Left lung (tissue), 10 donors: ENCODE data around the gene TIAM2. TPM values are rescaled to one million over a fixed set of nuclear protein-coding genes. Genes with fewer than 3 reads are reported as not detected.

Source experiments
- ATAC-seq: fragments of 200-7000 bp; cut with Tn5 transposase; one replicate; pipeline ENCODE4 v1.9.1; 2020; ENCODE audit warnings: moderate library complexity
- DNase-seq, 4 donors: peaks; one replicate each; pipeline ENCODE4 v3.0.0-alpha.2; 2013 to 2020
- H3K27ac ChIP-seq, 2 donors: fragments of 200-600 bp; sonication (generic) in 1 of 2; one replicate each; pipeline versions ENCODE4 v1.5.0 to v1.8.0; 2020 to 2021
- H3K27me3 ChIP-seq, 2 donors: fragments of 200-600 bp; sonication (generic) in 1 of 2; one replicate each; pipeline versions ENCODE4 v1.5.0 to v1.8.0; 2020 to 2021
- H3K36me3 ChIP-seq, 2 donors: fragments of 200-600 bp; sonication (generic) in 1 of 2; one replicate each; pipeline versions ENCODE4 v1.5.0 to v1.8.0; 2020 to 2021
- H3K4me1 ChIP-seq, 2 donors: fragments of 200-600 bp; one replicate each; pipeline ENCODE4 v1.8.0; 2021
- H3K4me3 ChIP-seq, 2 donors: fragments of 200-600 bp; sonication (generic) in 1 of 2; one replicate each; pipeline versions ENCODE4 v1.5.0 to v1.8.0; 2020 to 2021; ENCODE audit warnings: mild to moderate bottlenecking in 1 of 2
- H3K9me3 ChIP-seq, 2 donors: fragments of 200-600 bp; sonication (generic) in 1 of 2; one replicate each; pipeline versions ENCODE4 v1.5.0 to v1.8.0; 2020 to 2021
- CTCF ChIP-seq, 2 donors: fragments of 200-600 bp; sonication (generic) in 1 of 2; IDR thresholded peaks; one replicate each; pipeline versions ENCODE4 v1.5.0 to v1.8.0; 2021; ENCODE audit warnings: antibody characterized with exemption in 2 of 2
- intact Hi-C, 2 donors: fragments of 100-400 bp; cut with DNase I; formaldehyde crosslinking; loops; one replicate each; pipeline versions ENCODE4 v1.11.2 to v1.14.2; 2022
- polyA plus RNA-seq, 6 donors: library from polyadenylated mRNA; unstranded; fragments of 120-200 nt; gene quantifications; one replicate each; pipeline ENCODE4 v1.2.1, GENCODE V29; 2013; ENCODE audit not compliant: insufficient read length in 6 of 6
- total RNA-seq, 2 donors: library from RNA; stranded (reverse); fragmentation: NEBNext Ultra II Directional; extraction: Animal tissue kit (Norgen Biotek cat#: 25700); gene quantifications; one replicate each; pipeline ENCODE4 v1.2.1, GENCODE V29; 2021
- donor health status: DM: no; HTN: yes; CAD: no.
- donor health status: DM: no; HTN: no; CAD: no.

The TIAM2 gene
- total and polyA plus RNA-seq, 8 donors = 6.9 to 25.0 (median 20.6) TPM

GRCh38 chr6:155194399-155194798, 199.3 kb downstream of the TIAM2 start:
- Histone ChIP-seq H3K27me3 (no peaks in the 10 kb centered on the region), H3K9me3 (no peaks in the 10 kb centered on the region), H3K4me3 (no peak overlapping the region), H3K27ac (no peak overlapping the region), H3K4me1 (peaks cover 0 to under 1% of the 10 kb centered on the region in 2 donors), H3K36me3 (no peaks in the 10 kb centered on the region)
- TF ChIP-seq CTCF (IDR thresholded peaks at IDR 0.05) = no peak
- no peak for ATAC-seq
- intact Hi-C loops = no loop called here
- DNase-seq = no peak

GRCh38 chr6:155195903-155196302, 200.8 kb downstream of the TIAM2 start:
- Histone ChIP-seq H3K27me3 (no peaks in the 10 kb centered on the region), H3K4me3 (no peak overlapping the region), H3K4me1 (no peaks in the 10 kb centered on the region), H3K36me3 (no peaks in the 10 kb centered on the region), H3K9me3 (no peaks in the 10 kb centered on the region), H3K27ac (no peak overlapping the region)
- DNase-seq (no peak), ATAC-seq (no peak)
- intact Hi-C loops = no loop called here
- no peak for TF ChIP-seq CTCF (IDR thresholded peaks at IDR 0.05)

GRCh38 chr6:155196911-155197310, 201.8 kb downstream of the TIAM2 start:
- ATAC-seq (no peak), DNase-seq (no peak)
- intact Hi-C loops = no loop called here
- Histone ChIP-seq H3K36me3 (no peaks in the 10 kb centered on the region), H3K9me3 (no peaks in the 10 kb centered on the region), H3K27ac (no peak overlapping the region), H3K4me1 (peaks cover 0 to 3% of the 10 kb centered on the region in 2 donors), H3K4me3 (no peak overlapping the region), H3K27me3 (no peaks in the 10 kb centered on the region)
- no peak for TF ChIP-seq CTCF (IDR thresholded peaks at IDR 0.05)

- peaks cover 0 to 3% of the 10 kb centered on the region in 2 donors for H3K4me1 ChIP-seq
- no peak for TF ChIP-seq CTCF (IDR thresholded peaks at IDR 0.05)
- no peak overlapping the region for H3K27ac ChIP-seq
- ATAC-seq (no peak), DNase-seq (no peak)
- H3K4me3 ChIP-seq = no peak overlapping the region
- no peaks in the 10 kb centered on the region for H3K27me3 ChIP-seq
- no peaks in the 10 kb centered on the region for H3K36me3 ChIP-seq
- intact Hi-C loops = no loop called here
- no peaks in the 10 kb centered on the region for H3K9me3 ChIP-seq
Observed at GRCh38 chr6:155197932-155198331, 202.8 kb downstream of the TIAM2 start.

GRCh38 chr6:155200012-155200411, 204.9 kb downstream of the TIAM2 start:
- ATAC-seq = no peak
- Histone ChIP-seq H3K9me3 (no peaks in the 10 kb centered on the region), H3K4me3 (no peak overlapping the region), H3K4me1 (peaks cover 0 to 3% of the 10 kb centered on the region in 2 donors), H3K36me3 (no peaks in the 10 kb centered on the region), H3K27me3 (no peaks in the 10 kb centered on the region), H3K27ac (no peak overlapping the region)
- no peak for TF ChIP-seq CTCF (IDR thresholded peaks at IDR 0.05)
- intact Hi-C loops = no loop called here
- no peak for DNase-seq
